ENCODE data around the gene AGAP1. TPM values are rescaled to one million over a fixed set of nuclear protein-coding genes. Genes with fewer than 3 reads are reported as not detected.

Gene AGAP1
- total RNA-seq, 1 experiment from 2014 or later: 25.8 TPM

DNA sequence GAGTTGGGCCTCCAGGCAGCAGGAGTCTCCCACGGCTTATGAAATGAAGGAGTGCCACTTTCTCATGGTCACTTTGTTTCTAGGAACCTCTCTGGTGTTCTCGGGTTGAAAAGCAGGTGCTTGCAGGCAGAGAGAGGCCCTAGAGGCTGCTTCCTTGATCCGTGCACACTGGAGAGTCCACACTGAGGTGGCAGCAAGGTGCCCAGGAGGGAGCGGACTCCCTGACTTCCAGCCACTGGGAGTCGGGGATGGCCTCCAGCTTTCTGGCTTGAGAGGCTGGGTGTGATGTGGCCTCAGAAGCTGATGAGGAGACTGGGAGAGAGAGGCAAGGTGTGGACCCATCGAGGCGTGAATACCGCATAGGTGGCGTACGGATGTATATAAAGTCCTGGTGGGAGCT is 221.8 kb downstream of the AGAP1 start:
- Histone ChIP-seq H3K79me1 (ENCODE audit: insufficient read depth, low read depth, low read length, poor library complexity, severe bottlenecking) (no peaks in the 10 kb centered on the region), H4K20me1 (ENCODE audit: control insufficient read depth, insufficient read depth, insufficient read length) (no peaks in the 10 kb centered on the region), H3K9ac (ENCODE audit: extremely low read depth, insufficient read length, low read length) (no peak overlapping the region), H3K14ac (ENCODE audit: insufficient read depth, low read length) (no peak overlapping the region), H2AK5ac (ENCODE audit: insufficient read length, low read length) (no peak overlapping the region), H4K5ac (ENCODE audit: insufficient read length, low read depth, low read length) (no peak overlapping the region), H3K9me3 (ENCODE audit: control insufficient read depth, low read depth, low read length) (no peaks in the 10 kb centered on the region), H3K23ac (ENCODE audit: insufficient read length, low read depth, low read length) (no peak overlapping the region), H4K8ac (replicated peaks; ENCODE audit: insufficient read length, low read depth, low read length) (no peak overlapping the region), H3K4me1 (ENCODE audit: insufficient read depth, low read length) (no peaks in the 10 kb centered on the region), H2BK120ac (ENCODE audit: low read depth, low read length, poor library complexity, severe bottlenecking) (no peak overlapping the region), H4K91ac (ENCODE audit: insufficient read length, low read depth, low read length) (no peak overlapping the region), H2AFZ (ENCODE audit: low read length) (no peak overlapping the region), H3K79me2 (ENCODE audit: insufficient read depth, low read length) (no peaks in the 10 kb centered on the region), H2BK15ac (ENCODE audit: low read depth, low read length) (no peak overlapping the region), H2BK12ac (ENCODE audit: insufficient read length, low read depth, low read length) (no peak overlapping the region), H3K4me2 (ENCODE audit: insufficient read depth, insufficient read length, low read length) (no peak overlapping the region), H3T11ph (ENCODE audit: low read length) (no peak overlapping the region), H3K27me3 (ENCODE audit: insufficient read depth, low read length) (no peaks in the 10 kb centered on the region), H3K4ac (ENCODE audit: low read depth, low read length) (no peak overlapping the region), H3K56ac (ENCODE audit: insufficient read length, low read depth, low read length) (no peak overlapping the region), H2BK20ac (ENCODE audit: low read depth, low read length, poor library complexity, severe bottlenecking) (no peak overlapping the region), H3K23me2 (ENCODE audit: insufficient read length, low read depth, low read length, poor library complexity, severe bottlenecking) (no peaks in the 10 kb centered on the region), H2BK5ac (ENCODE audit: insufficient read length, low read length) (no peak overlapping the region), H3K27ac (ENCODE audit: insufficient read length, low read depth, low read length) (no peak overlapping the region), H3K18ac (ENCODE audit: insufficient read length, low read depth, low read length) (no peak overlapping the region)
- Mint-ChIP-seq H3K4me3 (no peak overlapping the region), H3K9me3 (no peaks in the 10 kb centered on the region), H3K27me3 (ENCODE audit: low read depth) (no peaks in the 10 kb centered on the region; the same call in 1 of the 2 replicates), H3K36me3 (ENCODE audit: insufficient read depth in 1 of 3, low read depth in 3 of 3) (peaks cover 3 to 15% (median 9%) of the 10 kb centered on the region in 3 experiments; a peak in 6 of 7 replicates), H3K27ac (no peak overlapping the region; a peak in 1 of 7 replicates), H3K4me1 (0 out of 4 replicates have a peak, but pooled peaks cover 0 to 1% of the 10 kb centered on the region in 2 experiments)
- WGBS (ENCODE audit: extremely low coverage, insufficient read length, low lambda C conversion rate): no CpG with 5 or more reads among the region's 10 CpGs
- DNase-seq: no peak
- no peak for TF ChIP-seq CTCF (conservative IDR thresholded peaks at IDR 0.05)

All from H9 (cell line).